ENCODE data around the gene PPM1A. TPM values are rescaled to one million over a fixed set of nuclear protein-coding genes. Genes with fewer than 3 reads are reported as not detected.

The PPM1A gene
- 10 to 100 TPM; 37.0 to 42.4 TPM for total RNA-seq

GRCh38 chr14:60248697-60249318, at the start of gene PPM1A:
PPM1A (plus strand) TSS chr14:60249221; CDS start chr14:60282704, 33,483 bp downstream.
- H3K27ac ChIP-seq = peak within 1 kb of the TSS; percentile 99 to 100
- no peak for TF ChIP-seq CTCF (IDR thresholded peaks at IDR 0.05)
- H3K9me3 ChIP-seq = no peaks in the 10 kb centered on the region
- H3K36me3 ChIP-seq = no peaks in the 10 kb centered on the region
- H3K27me3 ChIP-seq = no peaks in the 10 kb centered on the region
- H3K4me3 ChIP-seq = peak within 1 kb of the TSS; percentile 68 to 93
- peak; percentile 96 for DNase-seq (ENCODE audit: low spot score)
- peaks cover 0 to 36% of the 10 kb centered on the region in 2 donors for H3K4me1 ChIP-seq

GRCh38 chr14:60199321-60199720, 49.7 kb upstream of the PPM1A start:
- TF ChIP-seq CTCF (IDR thresholded peaks at IDR 0.05) = no peak
- DNase-seq (ENCODE audit: low spot score) = no peak
- H3K4me3 ChIP-seq = no peak overlapping the region
- H3K27ac ChIP-seq = no peak overlapping the region
- H3K4me1 ChIP-seq = peaks cover 0 to 6% of the 10 kb centered on the region in 2 donors
- H3K36me3 ChIP-seq = no peaks in the 10 kb centered on the region
- H3K27me3 ChIP-seq = no peaks in the 10 kb centered on the region
- peaks cover 0 to 15% of the 10 kb centered on the region in 2 donors for H3K9me3 ChIP-seq

GRCh38 chr14:60204104-60204842, 44.7 kb upstream of the PPM1A start:
- DNase-seq (ENCODE audit: low spot score) = no peak
- peak overlapping the region in 1 of 2 donors; percentile 60 for H3K27ac ChIP-seq

GRCh38 chr14:60204843-60205774, 43.9 kb upstream of the PPM1A start:
- H3K27ac ChIP-seq = peak overlapping the region in 1 of 2 donors; percentile 60
- no peak for TF ChIP-seq CTCF (IDR thresholded peaks at IDR 0.05)
- peaks cover 0 to 6% of the 10 kb centered on the region in 2 donors for H3K4me1 ChIP-seq
- no peaks in the 10 kb centered on the region for H3K27me3 ChIP-seq
- no peak overlapping the region for H3K4me3 ChIP-seq
- peaks cover 0 to 5% of the 10 kb centered on the region in 2 donors for H3K9me3 ChIP-seq
- H3K36me3 ChIP-seq = no peaks in the 10 kb centered on the region
- no peak for DNase-seq (ENCODE audit: low spot score)

More at GRCh38 chr14:60204104-60204842, 44.7 kb upstream of the PPM1A start:
- H3K27me3 ChIP-seq = no peaks in the 10 kb centered on the region
- H3K4me3 ChIP-seq = no peak overlapping the region
- H3K36me3 ChIP-seq = no peaks in the 10 kb centered on the region
- peaks cover 0 to 14% of the 10 kb centered on the region in 2 donors for H3K9me3 ChIP-seq
- H3K4me1 ChIP-seq = peaks cover 0 to 6% of the 10 kb centered on the region in 2 donors
- TF ChIP-seq CTCF (IDR thresholded peaks at IDR 0.05) = no peak

- no peak overlapping the region for H3K27ac ChIP-seq
- no peak for DNase-seq (ENCODE audit: low spot score)
- no peak for TF ChIP-seq CTCF (IDR thresholded peaks at IDR 0.05)
- no peaks in the 10 kb centered on the region for H3K27me3 ChIP-seq
- no peaks in the 10 kb centered on the region for H3K36me3 ChIP-seq
- peaks cover 0 to 6% of the 10 kb centered on the region in 2 donors for H3K4me1 ChIP-seq
- no peak overlapping the region for H3K4me3 ChIP-seq
- peaks cover 0 to 3% of the 10 kb centered on the region in 2 donors for H3K9me3 ChIP-seq
Measured at GRCh38 chr14:60206249-60206670, 42.8 kb upstream of the PPM1A start.
